Stimulated activated CD4-positive, alpha-beta T cell treated with anti-CD3 and anti-CD28 coated beads, Interleukin-12 subunit alpha, Interleukin-12 subunit beta, amount 100 ng/mL, for 48 hours (primary cell): ENCODE data around the gene LRRC38.
"Not testable (repeated sequence)": the region's sequence is repeated elsewhere in the genome, so short reads cannot be mapped to it uniquely, and the experiment has no call there.

ENCODE experiments used
- DNase-seq, 3 donors: peaks; one replicate each; pipeline ENCODE4 v3.0.0-alpha.2; 2020; ENCODE audit warnings: low read depth in 2 of 3, low spot score in 1 of 3

The LRRC38 gene

GRCh38 chr1:13465515-13465914 lies 48.3 kb downstream of the LRRC38 start:
- no peak for DNase-seq

- no peak for DNase-seq
Measured at GRCh38 chr1:13462682-13463081, 51.1 kb downstream of the LRRC38 start.

GRCh38 chr1:13461977-13462376 lies 51.8 kb downstream of the LRRC38 start:
- no peak for DNase-seq

GRCh38 chr1:13456904-13457532 lies 56.8 kb downstream of the LRRC38 start:
- DNase-seq, result no peak

- no peak for DNase-seq
Measured at GRCh38 chr1:13451399-13451965, 62.3 kb downstream of the LRRC38 start.

- no peak for DNase-seq
Measured at GRCh38 chr1:13450204-13450603, 63.6 kb downstream of the LRRC38 start.

GRCh38 chr1:13443335-13443979 lies 70.3 kb downstream of the LRRC38 start:
- no peak for DNase-seq

GRCh38 chr1:13439104-13439783 lies 74.6 kb downstream of the LRRC38 start:
- not testable (repeated sequence) for DNase-seq

GRCh38 chr1:13435458-13435857 lies 78.3 kb downstream of the LRRC38 start:
- DNase-seq, result no peak

GRCh38 chr1:13433694-13434358 lies 80.0 kb downstream of the LRRC38 start:
- not testable (repeated sequence) for DNase-seq

GRCh38 chr1:13432251-13432650 lies 81.6 kb downstream of the LRRC38 start:
- no peak for DNase-seq

- DNase-seq, result no peak
Measured at GRCh38 chr1:13430495-13430894, 83.3 kb downstream of the LRRC38 start.
